NCI-H1092 (cell line): ENCODE results near the gene XYLB.

ENCODE experiments used
- DNase-seq: peaks from one replicate; lab custom pipeline; 2025; lab: John Stamatoyannopoulos, UW

The XYLB gene

GRCh38 chr3:38364721-38365400 lies 18.3 kb downstream of the XYLB start:
- no peak for DNase-seq

GRCh38 chr3:38365469-38366062 lies 19.0 kb downstream of the XYLB start:
- no peak for DNase-seq

DNA sequence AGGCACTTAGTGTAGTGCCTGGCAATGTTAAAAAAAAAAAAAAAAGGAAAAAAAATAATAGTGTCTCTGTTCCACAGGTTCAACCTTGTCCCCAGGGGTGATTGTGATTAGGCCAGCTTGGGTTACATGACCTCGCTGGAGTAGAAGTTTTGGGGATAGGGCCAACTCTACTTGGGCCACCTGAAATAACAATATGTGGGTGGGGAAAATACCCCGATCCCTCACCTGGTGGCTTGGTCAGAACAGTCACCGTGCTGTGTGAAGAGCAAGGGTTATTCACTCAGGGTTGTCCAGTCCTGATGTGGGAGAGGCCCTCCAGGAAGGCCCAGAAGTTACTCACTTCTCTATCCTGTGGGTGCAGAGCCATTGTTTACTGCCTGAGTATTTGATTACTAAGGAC lies 19.5 kb downstream of the XYLB start:
- DNase-seq = no peak

GRCh38 chr3:38367779-38368178 lies 21.2 kb downstream of the XYLB start:
- no peak for DNase-seq

GRCh38 chr3:38368238-38368637 lies 21.7 kb downstream of the XYLB start:
- DNase-seq = no peak

DNA sequence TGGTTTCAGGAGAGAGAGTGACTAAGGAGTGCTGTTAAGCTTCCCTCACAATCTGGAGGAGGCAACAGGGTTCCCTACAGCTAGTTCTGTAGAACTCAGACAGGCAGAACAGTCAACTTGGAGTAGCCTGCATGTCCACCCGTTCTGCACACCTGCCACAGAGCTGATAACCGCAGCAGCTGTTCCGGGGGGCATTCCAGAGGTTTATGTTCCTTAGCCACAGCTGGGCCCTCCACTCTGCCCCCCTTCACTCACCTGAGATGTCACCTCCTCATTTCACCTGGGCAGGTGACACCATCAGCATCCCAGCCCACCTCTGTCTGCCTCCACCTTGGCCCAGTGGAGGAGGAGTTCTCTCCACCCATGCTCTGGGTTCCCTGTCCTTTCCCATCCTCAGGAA lies 22.6 kb downstream of the XYLB start:
- no peak for DNase-seq

DNA sequence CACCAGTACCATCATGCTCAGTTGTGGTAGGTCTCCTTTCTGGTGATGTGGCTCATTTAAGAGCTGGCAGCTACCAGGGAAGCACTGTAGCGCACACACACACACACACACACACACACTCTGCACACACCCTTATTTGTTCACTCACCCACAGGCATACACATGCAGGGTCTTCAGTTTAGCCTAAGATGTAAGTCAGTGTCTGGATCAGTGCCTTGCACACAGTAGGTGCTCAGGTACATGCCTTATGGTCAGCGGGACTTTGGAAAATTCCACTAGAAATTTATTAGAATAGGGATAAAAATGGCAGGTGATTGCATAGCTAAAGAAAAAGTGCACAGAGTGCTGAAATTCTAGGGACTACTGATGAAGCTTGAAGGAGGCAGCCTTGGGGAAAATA lies 23.6 kb downstream of the XYLB start:
- DNase-seq = no peak

GRCh38 chr3:38370861-38371260 lies 24.3 kb downstream of the XYLB start:
- DNase-seq = no peak

GRCh38 chr3:38371541-38372213 lies 25.1 kb downstream of the XYLB start:
- DNase-seq = no peak

DNA sequence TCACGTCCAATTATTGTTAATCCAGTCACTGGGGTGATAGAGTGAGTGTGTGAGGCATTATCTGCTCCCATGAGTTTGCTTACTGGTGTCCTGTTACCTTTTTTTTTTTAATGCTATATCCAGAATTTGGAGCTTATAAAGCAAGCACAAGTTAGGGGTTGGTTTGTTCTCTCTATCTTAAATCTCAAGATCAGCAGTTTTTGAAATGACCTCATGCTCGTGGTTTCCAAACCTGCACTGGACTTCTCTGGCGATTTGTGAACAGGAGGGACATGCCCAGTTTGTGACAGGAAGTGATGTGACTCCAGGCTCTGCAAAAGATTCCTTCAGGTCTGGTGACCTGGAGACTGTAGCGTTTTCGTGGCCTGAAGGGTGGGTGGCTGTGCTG lies 25.6 kb downstream of the XYLB start:
- DNase-seq = no peak

- DNase-seq = no peak
Observed at GRCh38 chr3:38374221-38374620, 27.6 kb downstream of the XYLB start.

- DNase-seq = no peak
Observed at GRCh38 chr3:38375072-38375471, 28.5 kb downstream of the XYLB start.

GRCh38 chr3:38375488-38376097 lies 29.0 kb downstream of the XYLB start:
- DNase-seq = no peak

- DNase-seq = no peak
Observed at GRCh38 chr3:38376098-38376816, 29.7 kb downstream of the XYLB start.

- DNase-seq = no peak
Observed at GRCh38 chr3:38379201-38379770, 32.7 kb downstream of the XYLB start.

- no peak for DNase-seq
Observed at GRCh38 chr3:38382506-38383080, 36.0 kb downstream of the XYLB start.

GRCh38 chr3:38383156-38383875 lies 36.7 kb downstream of the XYLB start:
- no peak for DNase-seq

DNA sequence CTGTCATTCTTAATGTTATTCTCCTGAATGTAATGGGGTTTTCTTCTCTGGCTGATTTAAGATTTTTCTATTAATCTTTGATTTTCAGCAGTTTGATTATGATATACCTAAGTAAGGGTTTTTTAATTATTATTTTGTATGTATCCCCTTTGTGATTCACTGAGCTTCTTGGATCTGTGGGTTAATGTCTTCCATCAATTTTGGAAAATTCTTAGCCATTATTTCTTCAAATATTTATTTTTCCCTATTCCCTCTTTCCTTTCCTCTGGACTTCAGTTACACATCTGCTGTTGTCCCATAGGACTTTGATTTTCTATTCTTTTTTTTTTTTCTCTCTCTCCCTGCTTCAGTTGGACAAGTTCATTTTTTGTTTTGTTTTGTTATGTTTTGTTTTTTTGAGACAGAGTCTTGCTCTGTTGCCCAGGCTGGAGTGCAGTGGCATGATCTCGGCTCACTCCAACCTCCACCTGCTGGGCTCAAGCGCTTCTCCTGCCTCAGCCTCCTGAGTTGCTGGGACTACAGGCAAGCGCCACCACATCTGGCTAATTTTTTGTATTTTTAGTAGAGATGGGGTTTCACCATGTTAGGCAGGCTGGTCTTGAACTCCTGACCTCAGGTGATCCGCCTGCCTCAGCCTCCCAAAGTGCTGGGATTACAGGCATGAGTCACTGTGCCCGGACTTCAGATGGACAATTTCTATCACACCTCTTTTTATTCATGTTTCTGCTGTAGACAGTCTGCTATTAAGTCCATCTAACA lies 40.6 kb downstream of the XYLB start:
- DNase-seq = no peak

DNA sequence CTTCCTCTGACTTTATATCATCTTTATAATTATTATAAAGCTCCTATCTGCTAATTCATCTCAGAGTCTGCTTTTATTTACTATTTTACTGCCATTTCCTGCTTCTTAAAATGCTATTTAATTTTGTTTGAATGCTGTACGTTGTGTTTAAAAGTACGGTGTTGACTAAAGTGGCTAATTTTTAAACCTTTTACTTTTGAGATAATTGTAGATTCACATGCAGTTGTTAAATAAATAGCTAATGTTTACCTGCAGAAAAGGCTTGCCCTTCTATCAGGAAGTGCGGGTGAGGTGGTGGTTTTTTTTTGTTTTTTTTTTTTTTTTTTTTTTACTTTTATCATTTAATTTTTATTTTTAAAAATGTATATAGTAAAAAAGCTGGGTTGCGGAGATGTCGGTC lies 41.3 kb downstream of the XYLB start:
- DNase-seq = no peak

DNA sequence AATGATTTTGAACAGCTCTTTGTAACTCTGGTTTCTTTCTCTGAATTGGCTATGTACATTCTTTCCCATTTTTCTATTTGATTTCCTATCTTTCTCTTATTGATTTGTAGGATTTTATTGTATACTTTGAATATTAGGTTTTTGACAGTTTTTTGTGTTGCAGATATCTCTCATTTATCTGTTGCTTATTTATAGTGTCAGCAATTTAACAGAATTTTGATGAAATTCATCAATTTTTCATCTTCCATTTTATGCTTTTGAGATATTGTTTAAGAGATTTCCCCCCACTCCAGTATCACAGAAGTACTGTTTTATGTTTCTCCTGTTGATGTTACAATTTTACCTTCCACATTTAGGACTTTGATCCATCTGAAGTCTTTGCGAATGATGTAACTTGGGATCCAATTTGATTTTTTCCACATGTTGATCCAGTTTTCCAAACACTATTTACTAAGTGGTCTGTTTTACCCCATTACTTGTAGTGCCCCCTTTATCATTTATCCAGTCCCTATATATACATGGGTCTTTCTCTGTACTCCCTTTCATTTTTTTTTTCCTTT lies 46.1 kb downstream of the XYLB start:
- DNase-seq = no peak
